HG02884 (cell line): Measurements from ENCODE around the gene CTU1.

ENCODE experiments used
- ATAC-seq: cut with Tn5 transposase; IDR thresholded peaks from one replicate; pipeline ENCODE4 v1.9.1; 2021; ENCODE audit warnings: mild to moderate bottlenecking, moderate library complexity; ENCODE audit not compliant: unreplicated experiment

The CTU1 gene

DNA sequence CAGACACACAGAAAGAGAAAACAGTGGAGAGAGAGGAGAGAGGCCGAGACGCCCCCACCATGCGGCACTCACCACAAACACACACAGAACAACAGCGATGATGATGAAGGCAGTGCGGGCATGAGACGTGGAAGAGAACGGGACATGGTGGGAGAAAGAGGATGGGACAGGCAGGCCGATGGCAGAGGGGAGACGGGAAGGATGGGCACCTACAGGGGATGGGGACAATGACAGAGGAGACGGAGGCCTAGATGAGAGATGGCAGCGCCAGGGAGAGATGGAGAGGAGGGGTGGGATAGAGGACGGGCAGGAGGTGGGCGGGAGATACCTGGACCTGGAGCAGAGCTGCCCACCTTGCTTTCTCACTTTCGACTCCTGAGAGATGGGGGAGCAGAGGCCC lies 24.4 kb downstream of the CTU1 start:
- ATAC-seq, result no peak

DNA sequence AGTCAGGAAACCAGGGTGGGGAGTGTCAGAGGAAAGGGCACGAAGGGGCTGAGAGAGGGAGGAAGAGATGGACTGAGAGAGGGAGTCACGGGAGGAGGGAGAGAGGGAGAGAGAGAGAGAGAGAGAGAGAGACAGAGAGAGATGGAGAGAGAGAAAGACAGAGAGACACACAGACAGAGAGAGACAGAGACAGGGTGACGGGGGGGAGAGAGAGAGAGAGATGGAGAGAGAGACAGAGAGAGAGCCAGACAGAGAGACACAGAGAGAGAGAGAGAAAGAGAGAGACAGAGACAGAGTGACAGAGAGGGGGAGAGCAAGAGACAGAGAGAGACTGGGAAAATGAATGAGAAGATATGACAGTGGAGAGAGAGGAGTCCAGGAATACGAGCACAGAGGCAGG lies 25.0 kb downstream of the CTU1 start:
- ATAC-seq, result no peak

DNA sequence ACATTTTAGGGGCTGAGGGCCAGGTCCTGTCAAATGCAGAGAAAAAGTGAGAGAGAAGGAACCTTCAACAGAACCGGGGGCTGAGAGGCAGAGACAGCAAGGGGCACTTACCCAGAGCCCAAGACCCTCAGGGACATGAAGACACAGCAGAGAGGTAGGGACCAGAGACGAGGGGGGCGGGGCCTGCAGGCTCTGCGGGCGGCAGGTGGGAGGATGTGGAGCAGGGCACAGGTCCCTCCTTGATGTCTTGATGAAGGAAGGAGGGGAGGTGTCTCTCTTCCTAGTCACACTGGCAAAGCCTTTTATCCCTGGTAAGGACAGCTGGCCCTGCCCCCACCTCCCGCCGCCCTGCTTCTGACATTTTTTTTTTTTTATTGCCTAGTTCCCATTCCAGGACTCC lies 25.6 kb downstream of the CTU1 start, which contains the start of gene KLK14:
Gene KLK14, minus strand, starts transcription at position 277 of the 400 bp plus-strand sequence. Its CDS starts 273 bp downstream, at position 4.
- no peak for ATAC-seq

DNA sequence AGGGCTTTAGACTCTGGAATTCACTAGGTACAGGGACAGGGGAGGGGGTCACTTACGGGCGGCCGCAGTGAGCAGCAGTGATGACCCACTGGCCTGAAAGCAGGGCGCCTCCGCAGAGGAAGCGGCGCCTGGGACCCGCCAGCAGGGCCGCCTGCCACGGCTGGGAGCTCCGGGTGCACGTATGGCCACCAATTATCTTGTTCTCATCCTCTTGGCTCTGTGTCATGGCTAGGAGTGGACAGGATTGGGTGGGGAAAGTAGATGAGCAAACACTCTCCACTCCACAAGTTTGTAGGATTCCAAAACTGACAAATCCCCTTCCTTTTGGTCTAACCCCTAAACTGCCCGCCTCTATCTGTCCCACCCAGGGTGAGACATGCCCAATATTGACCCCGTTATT lies 26.7 kb downstream of the CTU1 start:
- no peak for ATAC-seq

GRCh38 chr19:51079481-51080110 lies 28.6 kb downstream of the CTU1 start:
- ATAC-seq, result no peak

GRCh38 chr19:51078731-51079130 lies 29.5 kb downstream of the CTU1 start:
- ATAC-seq, result no peak

- no peak for ATAC-seq
Observed at GRCh38 chr19:51078104-51078503, 30.1 kb downstream of the CTU1 start.

DNA sequence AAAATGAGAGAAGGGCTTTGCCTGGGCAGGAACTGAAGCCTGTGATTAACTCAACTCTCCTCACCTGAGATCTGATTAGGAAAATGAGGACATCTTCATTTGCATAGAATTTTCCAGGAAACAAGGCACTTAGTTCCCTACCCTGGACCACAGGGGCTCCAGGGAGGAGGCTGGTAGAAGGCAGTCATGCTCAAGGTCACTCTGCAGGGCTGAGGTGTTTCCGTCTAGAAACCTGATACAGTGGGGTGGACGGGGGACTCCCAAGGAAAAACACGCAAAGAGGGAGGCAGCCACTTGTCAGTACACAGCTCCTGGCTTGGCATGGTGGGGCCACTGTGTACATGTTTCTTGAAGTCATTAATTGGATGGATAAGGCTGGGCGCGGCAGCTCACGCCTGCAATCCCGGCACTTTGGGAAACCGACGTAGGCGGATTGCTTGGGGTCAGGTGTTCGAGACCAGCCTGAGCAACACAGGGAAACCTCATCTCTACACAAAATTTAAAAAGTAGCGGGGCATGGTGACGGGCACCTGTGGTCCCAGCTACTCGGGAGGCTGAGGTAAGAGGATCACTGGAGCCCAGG lies 31.5 kb downstream of the CTU1 start:
- ATAC-seq, result no peak

DNA sequence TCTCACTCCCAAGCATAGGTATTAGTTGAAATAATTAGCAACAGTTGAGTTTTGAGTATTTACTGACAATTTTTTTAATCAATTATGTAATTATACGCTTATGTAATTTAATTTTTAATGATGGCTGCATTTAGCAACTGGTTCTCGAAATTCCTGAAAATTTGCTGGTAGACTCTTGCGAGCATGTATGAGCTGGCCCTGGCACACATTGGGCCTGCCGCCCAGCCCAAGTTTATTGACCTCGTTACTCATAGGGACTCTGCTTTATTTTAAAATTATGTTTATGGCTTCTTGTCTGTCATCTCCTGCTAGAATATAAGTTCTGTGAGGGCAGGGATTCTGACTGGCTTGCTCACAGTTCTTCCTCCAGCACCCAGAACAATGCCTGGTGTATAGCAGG lies 32.2 kb downstream of the CTU1 start:
- ATAC-seq, result no peak

- ATAC-seq, result no peak
Observed at GRCh38 chr19:51071095-51071405, 37.2 kb downstream of the CTU1 start.

GRCh38 chr19:51070334-51071094 lies 37.7 kb downstream of the CTU1 start:
- no peak for ATAC-seq

- ATAC-seq, result no peak
Observed at GRCh38 chr19:51066393-51067186, 41.6 kb downstream of the CTU1 start.

- no peak for ATAC-seq
Observed at GRCh38 chr19:51065221-51065960, 42.8 kb downstream of the CTU1 start.

- no peak for ATAC-seq
Observed at GRCh38 chr19:51064534-51065220, 43.5 kb downstream of the CTU1 start, which contains the start of gene KLK13. Gene KLK13, minus strand, starts transcription at chr19:51065092. Its CDS starts 25 bp downstream, at chr19:51065067.

DNA sequence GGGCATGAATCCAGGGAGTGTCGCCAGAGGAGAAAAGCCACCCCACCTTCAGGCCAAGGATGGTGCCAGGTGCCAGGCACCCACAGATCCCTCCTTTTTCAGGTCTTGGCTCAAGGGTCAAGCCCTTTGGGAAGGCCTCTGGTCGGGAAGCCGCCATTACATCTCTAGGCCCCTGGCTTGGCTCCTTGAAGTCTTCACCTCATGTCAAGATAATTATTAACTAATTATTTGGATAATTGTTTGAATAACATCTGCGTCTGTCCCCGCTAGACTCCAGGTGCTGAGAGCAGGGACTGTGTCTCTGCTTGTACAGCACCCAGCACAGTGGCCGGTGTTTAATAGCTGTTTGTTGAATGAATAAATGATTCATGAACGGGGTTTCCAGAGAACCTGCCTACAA lies 44.5 kb downstream of the CTU1 start:
- no peak for ATAC-seq

DNA sequence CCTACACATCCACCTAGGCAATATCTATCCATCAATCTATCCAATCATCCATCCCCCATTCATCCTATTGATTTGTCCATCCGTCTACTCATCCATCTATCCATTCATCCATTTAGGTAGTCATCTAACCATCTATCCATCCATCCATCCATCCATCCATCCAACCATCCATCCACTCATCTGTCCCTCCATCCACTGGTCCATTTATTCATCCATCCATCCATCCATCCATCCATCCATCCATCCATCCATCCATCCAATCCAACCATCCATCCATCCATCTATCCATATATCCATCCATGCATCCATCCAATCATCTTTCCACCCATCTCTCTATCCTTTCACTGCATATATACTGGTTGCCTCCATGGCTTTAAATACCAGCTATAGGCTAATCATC lies 47.2 kb downstream of the CTU1 start:
- ATAC-seq, result no peak

- no peak for ATAC-seq
Observed at GRCh38 chr19:51060336-51060735, 47.9 kb downstream of the CTU1 start.

DNA sequence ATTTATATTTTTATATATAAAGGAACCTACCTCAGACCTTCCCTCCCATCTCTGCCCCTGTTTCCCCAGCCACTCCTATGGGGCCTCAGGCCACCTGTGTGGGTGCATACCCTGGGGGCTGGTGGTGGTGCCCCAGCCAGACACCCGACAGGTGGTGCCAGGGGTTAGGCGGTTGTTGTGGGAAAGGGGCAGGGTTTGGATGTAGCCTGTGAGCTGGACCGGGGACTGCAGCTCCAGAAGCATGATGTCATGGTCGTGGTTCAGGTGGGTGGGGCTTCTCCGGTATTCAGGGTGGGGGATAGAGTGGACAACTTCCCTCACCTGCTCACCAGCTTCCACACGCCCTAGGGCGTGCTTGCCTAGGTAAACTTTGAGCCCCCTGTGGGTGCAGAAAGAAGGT lies 48.5 kb downstream of the CTU1 start:
- ATAC-seq, result no peak

DNA sequence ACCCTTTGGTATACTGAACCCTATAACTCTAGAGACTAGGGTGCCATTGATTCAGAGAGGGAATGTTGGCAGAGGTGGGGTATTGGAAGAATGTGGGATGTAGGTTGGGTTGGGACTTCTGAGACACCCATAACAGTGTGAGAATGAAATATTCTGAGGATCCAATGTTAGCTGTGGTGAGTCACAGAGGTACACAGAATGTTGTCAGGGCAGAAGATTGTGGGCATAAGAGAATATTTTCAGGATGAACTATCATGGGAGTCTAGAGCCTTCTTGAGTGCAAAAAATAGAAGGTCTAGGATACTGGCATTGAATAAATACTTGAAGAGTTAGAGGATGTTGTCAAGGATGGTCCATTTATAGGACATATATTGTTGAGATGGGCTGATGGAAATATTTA lies 52.3 kb downstream of the CTU1 start:
- ATAC-seq, result no peak
